ENCODE data around the gene COLGALT1. TPM values are rescaled to one million over a fixed set of nuclear protein-coding genes. Genes with fewer than 3 reads are reported as not detected.
"Not testable (repeated sequence)": the region's sequence is repeated elsewhere in the genome, so short reads cannot be mapped to it uniquely, and the experiment has no call there.

COLGALT1 gene
- total RNA-seq, 1 donor from 2014 or later, result 121 TPM

- Mint-ChIP-seq H3K4me3 (ENCODE audit: unreplicated experiment) (no peak overlapping the region), H3K27me3 (ENCODE audit: unreplicated experiment) (peaks cover 5% of the 10 kb centered on the region), H3K9me3 (ENCODE audit: unreplicated experiment) (no peaks in the 10 kb centered on the region), H3K36me3 (ENCODE audit: unreplicated experiment) (peaks cover 27% of the 10 kb centered on the region), H3K27ac (ENCODE audit: unreplicated experiment) (no peak overlapping the region), H3K4me1 (ENCODE audit: unreplicated experiment) (peaks cover 1% of the 10 kb centered on the region)
- TF ChIP-seq CTCF (IDR thresholded peaks at IDR 0.05), result no peak
- DNase-seq (ENCODE audit: extremely low spot score, unreplicated experiment), result no peak
Measured at GRCh38 chr19:17581211-17581874, 25.9 kb downstream of the COLGALT1 start.

GRCh38 chr19:17582613-17583012, 27.2 kb downstream of the COLGALT1 start:
- Mint-ChIP-seq H3K36me3 (ENCODE audit: unreplicated experiment) (peaks cover 24% of the 10 kb centered on the region), H3K27me3 (ENCODE audit: unreplicated experiment) (peaks cover 5% of the 10 kb centered on the region), H3K4me1 (ENCODE audit: unreplicated experiment) (peaks cover 1% of the 10 kb centered on the region), H3K9me3 (ENCODE audit: unreplicated experiment) (no peaks in the 10 kb centered on the region), H3K4me3 (ENCODE audit: unreplicated experiment) (no peak overlapping the region), H3K27ac (ENCODE audit: unreplicated experiment) (no peak overlapping the region)
- no peak for TF ChIP-seq CTCF (IDR thresholded peaks at IDR 0.05)
- no peak for DNase-seq (ENCODE audit: extremely low spot score, unreplicated experiment)

GRCh38 chr19:17584132-17584531, 28.7 kb downstream of the COLGALT1 start:
- peaks cover 1% of the 10 kb centered on the region for H3K4me1 Mint-ChIP-seq (ENCODE audit: unreplicated experiment)
- H3K36me3 Mint-ChIP-seq (ENCODE audit: unreplicated experiment), result peaks cover 22% of the 10 kb centered on the region
- H3K27ac Mint-ChIP-seq (ENCODE audit: unreplicated experiment), result no peak overlapping the region
- no peaks in the 10 kb centered on the region for H3K9me3 Mint-ChIP-seq (ENCODE audit: unreplicated experiment)
- DNase-seq (ENCODE audit: extremely low spot score, unreplicated experiment), result no peak
- H3K4me3 Mint-ChIP-seq (ENCODE audit: unreplicated experiment), result no peak overlapping the region
- H3K27me3 Mint-ChIP-seq (ENCODE audit: unreplicated experiment), result peaks cover 5% of the 10 kb centered on the region
- no peak for TF ChIP-seq CTCF (IDR thresholded peaks at IDR 0.05)

DNA sequence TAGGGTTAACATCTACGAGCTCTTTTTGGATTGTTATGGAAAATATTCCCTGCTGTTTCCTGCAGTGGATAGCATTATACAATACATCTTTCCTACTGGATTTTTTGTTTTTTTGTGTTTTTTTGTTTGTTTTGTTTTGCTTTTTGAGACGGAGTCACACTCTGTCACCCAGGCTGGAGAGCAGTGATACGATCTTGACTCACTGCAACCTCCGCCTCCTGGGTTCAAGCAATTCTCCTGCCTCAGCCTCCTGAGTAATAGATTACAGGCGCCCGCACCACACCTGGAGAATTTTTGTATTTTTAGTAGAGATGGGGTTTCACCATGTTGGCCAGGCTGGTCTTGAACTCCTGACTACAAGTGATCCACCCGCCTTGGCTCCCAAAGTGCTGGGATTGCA, 29.9 kb downstream of the COLGALT1 start:
- not testable (repeated sequence) for DNase-seq (ENCODE audit: extremely low spot score, unreplicated experiment); H3K4me3 Mint-ChIP-seq (ENCODE audit: unreplicated experiment); H3K27me3 Mint-ChIP-seq (ENCODE audit: unreplicated experiment); H3K4me1 Mint-ChIP-seq (ENCODE audit: unreplicated experiment); H3K27ac Mint-ChIP-seq (ENCODE audit: unreplicated experiment); H3K9me3 Mint-ChIP-seq (ENCODE audit: unreplicated experiment)
- H3K36me3 Mint-ChIP-seq (ENCODE audit: unreplicated experiment), result peaks cover 11% of the 10 kb centered on the region

GRCh38 chr19:17590866-17591265, 35.4 kb downstream of the COLGALT1 start:
- Mint-ChIP-seq H3K4me1 (ENCODE audit: unreplicated experiment) (no peaks in the 10 kb centered on the region), H3K27ac (ENCODE audit: unreplicated experiment) (no peak overlapping the region), H3K4me3 (ENCODE audit: unreplicated experiment) (no peak overlapping the region), H3K36me3 (ENCODE audit: unreplicated experiment) (no peaks in the 10 kb centered on the region), H3K27me3 (ENCODE audit: unreplicated experiment) (peaks cover 5% of the 10 kb centered on the region), H3K9me3 (ENCODE audit: unreplicated experiment) (no peaks in the 10 kb centered on the region)
- DNase-seq (ENCODE audit: extremely low spot score, unreplicated experiment), result no peak
- TF ChIP-seq CTCF (IDR thresholded peaks at IDR 0.05), result no peak

- not testable (repeated sequence) for DNase-seq (ENCODE audit: extremely low spot score, unreplicated experiment); H3K36me3 Mint-ChIP-seq (ENCODE audit: unreplicated experiment); H3K4me1 Mint-ChIP-seq (ENCODE audit: unreplicated experiment); H3K27me3 Mint-ChIP-seq (ENCODE audit: unreplicated experiment); H3K9me3 Mint-ChIP-seq (ENCODE audit: unreplicated experiment); H3K27ac Mint-ChIP-seq (ENCODE audit: unreplicated experiment); H3K4me3 Mint-ChIP-seq (ENCODE audit: unreplicated experiment)
Measured at GRCh38 chr19:17594296-17594695, 38.8 kb downstream of the COLGALT1 start.

DNA sequence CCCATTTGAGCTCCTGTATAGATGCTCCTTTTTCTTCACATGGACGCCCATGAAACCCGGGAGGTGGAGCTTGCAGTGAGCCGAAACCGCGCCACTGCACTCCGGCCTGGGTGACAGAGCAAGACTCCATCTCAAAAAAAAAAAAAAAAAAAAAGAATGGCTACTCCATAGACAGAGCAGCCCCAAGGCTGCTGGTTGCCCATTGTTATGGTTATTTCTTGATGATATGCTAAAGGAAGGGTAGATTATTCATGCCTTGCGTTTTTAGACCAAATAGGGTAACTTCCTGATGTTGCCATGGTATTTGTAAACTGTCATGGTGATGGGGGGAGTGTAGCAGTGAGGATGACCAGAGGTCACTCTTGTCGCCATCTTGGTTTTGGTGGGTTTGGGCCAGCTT, 42.6 kb downstream of the COLGALT1 start:
- not testable (repeated sequence) for H3K4me1 Mint-ChIP-seq (ENCODE audit: unreplicated experiment); H3K4me3 Mint-ChIP-seq (ENCODE audit: unreplicated experiment); H3K9me3 Mint-ChIP-seq (ENCODE audit: unreplicated experiment); H3K27ac Mint-ChIP-seq (ENCODE audit: unreplicated experiment); DNase-seq (ENCODE audit: extremely low spot score, unreplicated experiment); H3K36me3 Mint-ChIP-seq (ENCODE audit: unreplicated experiment)
- H3K27me3 Mint-ChIP-seq (ENCODE audit: unreplicated experiment), result peaks cover 21% of the 10 kb centered on the region
